Measurements from ENCODE around the gene KCNQ4.

Gene KCNQ4

DNA sequence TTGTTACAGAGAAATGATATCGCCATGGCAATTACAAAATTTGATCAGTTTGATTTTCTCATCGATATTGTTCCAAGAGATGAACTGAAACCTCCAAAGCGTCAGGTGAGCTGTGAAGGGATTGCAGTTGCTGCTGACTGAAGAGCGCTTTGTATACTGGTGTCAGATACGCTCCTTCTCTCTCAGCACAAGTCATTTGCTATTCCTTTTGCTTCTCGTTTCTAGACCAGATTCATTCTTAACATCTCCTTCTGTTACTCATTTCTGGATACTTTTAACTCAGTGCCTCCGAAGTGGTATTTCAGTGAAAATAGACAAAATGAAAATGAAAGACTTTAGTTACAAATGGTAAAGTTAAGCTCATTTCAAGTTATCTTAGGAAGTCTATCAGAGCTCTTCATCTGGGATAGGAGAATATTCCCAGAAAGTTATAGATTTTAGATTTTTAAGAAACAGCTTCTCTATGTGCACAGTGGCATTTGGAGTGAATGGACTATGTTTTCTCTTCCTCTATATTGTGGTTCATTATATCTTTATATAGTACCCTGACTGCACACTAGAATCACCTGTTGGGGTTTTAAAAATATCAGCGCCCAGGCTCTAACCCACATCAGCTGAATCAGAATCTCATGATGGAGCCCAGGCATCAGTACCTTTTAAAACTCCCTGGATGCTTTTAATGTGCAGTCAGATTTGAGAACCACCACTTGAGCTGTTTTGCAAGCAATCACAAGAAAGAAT is 30.3 kb upstream of the KCNQ4 start:
- H3K4me3 ChIP-seq (ENCODE audit: low read length), result no peak overlapping the region
- DNase-seq (ENCODE audit: low read depth, low spot score), result no peak

DNA sequence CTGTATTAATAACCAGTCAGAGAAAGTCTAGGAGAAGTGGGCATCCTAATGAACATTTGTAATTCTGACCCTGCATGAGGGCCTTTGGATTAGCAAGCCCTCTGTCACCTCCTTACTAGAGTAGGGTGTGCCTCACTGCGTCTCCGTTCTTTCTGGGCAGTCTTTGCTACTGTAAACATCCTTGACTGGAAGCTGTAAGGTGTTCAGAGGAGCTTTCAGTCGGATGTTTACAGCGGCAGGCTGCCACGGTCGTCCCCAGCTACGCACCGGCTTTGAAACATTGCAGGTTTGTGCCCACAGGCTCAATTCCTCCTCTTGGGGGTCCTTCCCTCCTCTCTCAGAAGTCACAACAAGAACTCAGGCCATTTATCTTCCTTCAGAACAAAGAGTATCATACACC is 29.4 kb upstream of the KCNQ4 start:
- DNase-seq (ENCODE audit: low read depth, low spot score), result no peak
- no peak overlapping the region for H3K4me3 ChIP-seq (ENCODE audit: low read length)

DNA sequence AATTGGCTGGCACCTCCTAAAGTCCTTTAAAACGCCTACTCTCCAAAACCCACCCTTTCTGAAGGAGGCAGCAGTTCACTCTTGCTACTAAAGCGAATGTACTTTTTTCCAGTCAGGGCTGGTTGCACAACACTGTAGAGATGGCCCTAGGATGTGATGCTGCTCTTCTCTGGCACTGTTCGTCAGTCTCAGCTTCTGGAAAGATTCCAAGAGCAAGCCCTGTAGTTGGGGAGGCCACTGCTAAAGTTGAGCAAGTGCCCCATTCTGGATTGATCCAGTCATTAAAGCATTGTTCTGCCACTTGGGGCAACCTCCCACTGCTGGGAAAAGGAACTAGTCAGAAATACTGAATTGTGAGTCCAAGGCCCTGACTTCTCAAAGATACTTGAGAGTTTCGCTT is 28.5 kb upstream of the KCNQ4 start:
- no peak for DNase-seq (ENCODE audit: low read depth, low spot score)

GRCh38 chr1:40756523-40756922 is 27.1 kb upstream of the KCNQ4 start:
- no peak for DNase-seq (ENCODE audit: low read depth, low spot score)
- H3K4me3 ChIP-seq (ENCODE audit: low read length), result no peak overlapping the region

More for the DNA sequence above, 28.5 kb upstream of the KCNQ4 start:
- no peak overlapping the region for H3K4me3 ChIP-seq (ENCODE audit: low read length)

DNA sequence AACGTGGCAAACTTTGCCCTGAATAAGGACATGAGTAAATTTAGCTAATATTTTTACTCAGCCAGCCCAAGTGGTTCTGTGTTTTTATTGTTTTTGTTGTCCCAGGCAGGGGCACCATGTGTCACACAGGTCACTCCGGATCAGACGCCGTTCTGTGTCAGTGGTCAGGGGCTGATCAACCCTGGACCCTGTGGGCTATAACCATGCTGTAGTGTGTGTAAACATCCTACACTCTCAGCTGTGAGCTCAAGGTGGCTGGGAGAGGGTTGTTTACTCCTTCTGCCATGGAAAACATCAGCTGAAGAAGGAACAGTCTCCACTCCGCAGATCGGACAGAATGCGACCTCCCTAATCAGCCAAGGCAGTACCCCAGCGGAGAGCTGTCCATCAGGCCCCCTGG is 26.5 kb upstream of the KCNQ4 start:
- no peak overlapping the region for H3K4me3 ChIP-seq (ENCODE audit: low read length)
- DNase-seq (ENCODE audit: low read depth, low spot score), result no peak

DNA sequence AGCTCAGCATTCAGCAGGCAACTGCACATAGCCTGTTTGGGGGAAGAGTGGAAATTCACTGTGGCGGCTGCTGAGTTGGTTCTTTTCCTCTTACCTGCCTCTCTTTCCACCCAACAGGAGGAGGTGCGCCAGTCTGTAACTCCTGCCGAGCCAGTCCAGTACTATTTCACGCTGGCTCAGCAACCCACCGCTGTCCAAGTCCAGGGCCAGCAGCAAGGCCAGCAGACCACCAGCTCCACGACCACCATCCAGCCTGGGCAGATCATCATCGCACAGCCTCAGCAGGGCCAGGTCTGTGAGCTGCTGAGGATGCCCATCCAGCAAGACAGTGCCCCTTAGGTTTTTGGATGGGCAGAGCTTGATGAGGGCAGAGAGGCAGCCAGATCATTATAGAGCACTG is 25.6 kb upstream of the KCNQ4 start:
- H3K4me3 ChIP-seq (ENCODE audit: low read length), result no peak overlapping the region
- no peak for DNase-seq (ENCODE audit: low read depth, low spot score)

DNA sequence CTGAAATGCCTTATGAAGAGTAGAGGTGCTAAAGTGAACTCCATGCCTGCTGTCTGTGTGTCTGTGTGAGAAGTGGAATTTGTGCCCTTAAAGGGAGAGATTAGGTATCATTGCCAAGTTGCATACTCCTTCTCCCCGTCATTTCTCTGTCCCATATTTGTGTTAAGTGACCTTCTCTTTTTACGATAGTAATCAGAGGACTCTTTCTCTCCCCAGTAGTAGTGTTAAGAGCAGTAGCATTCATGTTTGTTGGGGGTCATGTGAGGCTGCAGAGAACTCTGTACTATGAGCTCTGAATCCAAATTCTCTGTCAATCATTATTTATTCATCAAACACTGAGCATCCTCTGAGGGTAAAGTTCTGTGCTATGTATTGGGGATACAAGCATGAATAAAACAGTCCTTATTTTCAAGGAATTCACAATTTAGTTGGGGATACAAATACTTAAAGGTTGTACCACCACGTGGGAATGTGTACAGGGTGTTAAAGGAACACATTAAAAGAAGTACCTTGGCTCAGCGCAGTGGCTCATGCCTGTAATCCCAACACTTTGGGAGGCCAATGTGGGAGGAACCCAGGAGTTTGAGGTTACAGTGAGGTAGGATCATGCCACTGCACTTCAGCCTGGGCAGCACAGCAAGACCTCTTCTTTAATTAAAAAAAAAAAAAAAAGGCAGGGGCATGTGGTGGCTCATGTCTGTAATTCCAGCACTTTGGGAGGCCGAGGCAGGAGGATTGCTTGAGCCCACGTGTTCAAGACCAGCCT is 24.8 kb upstream of the KCNQ4 start:
- DNase-seq (ENCODE audit: low read depth, low spot score), result no peak
- H3K4me3 ChIP-seq (ENCODE audit: low read length), result no peak overlapping the region

- DNase-seq (ENCODE audit: low read depth, low spot score), result no peak
- no peak overlapping the region for H3K4me3 ChIP-seq (ENCODE audit: low read length)
Observed at GRCh38 chr1:40760984-40761383, 22.6 kb upstream of the KCNQ4 start.

GRCh38 chr1:40762144-40762923 is 21.3 kb upstream of the KCNQ4 start:
- no peak overlapping the region for H3K4me3 ChIP-seq (ENCODE audit: low read length)
- DNase-seq (ENCODE audit: low read depth, low spot score), result no peak

GRCh38 chr1:40763742-40764532 is 19.6 kb upstream of the KCNQ4 start:
- peak overlapping the region; percentile 11; the same call in 1 of the 2 replicates for H3K4me3 ChIP-seq (ENCODE audit: low read length)
- no peak for DNase-seq (ENCODE audit: low read depth, low spot score)

GRCh38 chr1:40764981-40765380 is 18.6 kb upstream of the KCNQ4 start:
- no peak overlapping the region for H3K4me3 ChIP-seq (ENCODE audit: low read length)
- no peak for DNase-seq (ENCODE audit: low read depth, low spot score)

GRCh38 chr1:40766017-40766416 is 17.6 kb upstream of the KCNQ4 start:
- H3K4me3 ChIP-seq (ENCODE audit: low read length), result no peak overlapping the region
- no peak for DNase-seq (ENCODE audit: low read depth, low spot score)

DNA sequence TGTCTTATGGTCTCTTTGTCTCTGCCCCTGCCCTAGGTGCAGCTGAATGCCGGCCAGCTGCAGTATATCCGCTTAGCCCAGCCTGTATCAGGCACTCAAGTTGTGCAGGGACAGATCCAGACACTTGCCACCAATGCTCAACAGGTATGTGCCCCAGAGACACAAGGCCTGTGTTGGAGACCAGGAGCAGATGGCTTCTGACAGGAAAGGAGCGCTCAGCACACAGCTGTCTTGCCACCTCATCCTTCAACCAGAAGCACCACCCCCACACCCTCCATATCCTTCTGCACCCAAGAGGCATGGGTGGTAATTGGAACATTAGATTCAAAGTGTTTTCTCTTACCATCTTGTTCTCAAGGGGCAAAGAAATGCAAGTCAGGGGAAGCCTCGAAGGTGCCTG is 17.0 kb upstream of the KCNQ4 start:
- no peak overlapping the region for H3K4me3 ChIP-seq (ENCODE audit: low read length)
- no peak for DNase-seq (ENCODE audit: low read depth, low spot score)

DNA sequence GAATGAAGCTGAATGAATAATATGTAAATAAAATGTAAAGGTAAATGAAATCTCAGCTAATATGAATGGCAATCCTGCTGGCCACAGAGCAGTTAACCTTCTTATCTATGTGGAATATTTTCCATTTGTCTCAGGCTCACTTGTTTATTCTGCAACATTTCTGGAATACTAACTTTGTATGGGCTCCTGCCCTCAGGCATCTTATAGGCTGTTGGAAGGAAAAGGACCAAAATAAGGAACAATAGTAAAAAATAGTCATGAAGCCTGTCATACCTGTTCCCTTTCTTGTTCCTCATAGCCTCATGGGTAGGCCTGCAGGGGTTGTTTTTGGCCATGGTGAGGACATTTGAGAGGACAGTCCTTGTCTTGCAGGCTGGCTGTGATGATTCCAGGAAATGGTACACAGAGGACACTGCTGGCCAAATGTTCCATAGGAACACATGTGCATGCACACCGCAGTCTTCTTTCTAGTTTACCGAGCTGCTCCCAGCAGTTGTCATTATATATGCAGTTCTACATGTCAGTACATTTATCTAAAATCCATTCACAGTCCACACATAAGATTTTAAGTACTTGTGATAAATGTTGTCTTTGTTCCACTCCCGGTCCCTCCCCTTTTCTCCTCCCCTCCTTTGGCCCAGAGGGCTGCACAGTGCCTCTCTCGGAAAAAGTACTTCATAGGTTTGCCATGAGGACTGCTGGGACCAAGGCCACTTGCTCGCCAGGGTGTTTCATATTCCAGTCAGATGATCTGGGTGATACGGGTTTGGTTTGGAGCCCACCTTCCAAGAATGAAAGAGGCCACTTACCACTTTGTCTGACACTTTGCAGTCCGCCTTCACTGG is 15.2 kb upstream of the KCNQ4 start:
- no peak for DNase-seq (ENCODE audit: low read depth, low spot score)
- H3K4me3 ChIP-seq (ENCODE audit: low read length), result no peak overlapping the region

- DNase-seq (ENCODE audit: low read depth, low spot score), result peak; percentile 28
- no peak overlapping the region for H3K4me3 ChIP-seq (ENCODE audit: low read length)
Observed at GRCh38 chr1:40769815-40770214, 13.8 kb upstream of the KCNQ4 start.

- no peak for DNase-seq (ENCODE audit: low read depth, low spot score)
- no peak overlapping the region for H3K4me3 ChIP-seq (ENCODE audit: low read length)
Observed at GRCh38 chr1:40770296-40771070, 13.1 kb upstream of the KCNQ4 start.

DNA sequence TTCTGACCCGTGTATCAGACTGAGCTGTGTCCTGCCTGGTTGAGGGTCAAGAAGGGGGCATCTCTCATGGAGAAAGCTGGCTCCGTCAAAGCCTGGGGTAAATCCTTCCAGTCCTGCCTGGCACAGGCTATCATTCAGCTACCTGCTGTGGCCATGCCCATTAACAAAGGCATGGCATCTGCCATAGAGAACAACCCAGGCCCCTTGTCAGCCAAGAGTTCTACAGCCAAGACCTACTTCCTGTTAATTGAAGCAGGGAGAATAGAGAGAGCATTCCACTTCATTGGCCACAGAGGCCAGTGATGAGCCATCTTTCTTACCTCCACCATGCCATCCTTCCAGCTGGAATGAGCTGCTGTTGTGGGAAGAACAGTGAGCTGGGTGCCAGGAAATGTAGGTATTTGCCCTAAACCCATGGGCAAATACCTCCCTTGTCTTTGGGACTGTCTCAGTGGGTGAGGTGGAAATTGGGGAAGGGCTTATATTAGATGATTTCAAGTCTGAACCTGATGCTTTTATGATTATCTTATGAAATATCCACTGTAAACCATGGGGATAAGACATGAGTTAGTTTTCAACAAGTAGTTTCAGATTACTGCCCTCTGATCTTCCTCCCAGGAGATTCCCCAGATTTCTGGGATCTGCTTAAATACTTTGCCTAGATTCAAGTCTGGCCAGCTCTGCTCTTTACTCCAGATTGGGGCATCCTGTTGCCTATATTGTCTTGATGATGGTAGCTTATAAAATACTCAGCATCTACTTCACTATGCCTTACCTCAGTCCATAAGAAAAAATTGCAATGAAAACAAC is 11.2 kb upstream of the KCNQ4 start:
- no peak for DNase-seq (ENCODE audit: low read depth, low spot score)
- no peak overlapping the region for H3K4me3 ChIP-seq (ENCODE audit: low read length)

Data from Jurkat, Clone E6-1 (cell line).